ENCODE measurements around the gene SRF.

DNA sequence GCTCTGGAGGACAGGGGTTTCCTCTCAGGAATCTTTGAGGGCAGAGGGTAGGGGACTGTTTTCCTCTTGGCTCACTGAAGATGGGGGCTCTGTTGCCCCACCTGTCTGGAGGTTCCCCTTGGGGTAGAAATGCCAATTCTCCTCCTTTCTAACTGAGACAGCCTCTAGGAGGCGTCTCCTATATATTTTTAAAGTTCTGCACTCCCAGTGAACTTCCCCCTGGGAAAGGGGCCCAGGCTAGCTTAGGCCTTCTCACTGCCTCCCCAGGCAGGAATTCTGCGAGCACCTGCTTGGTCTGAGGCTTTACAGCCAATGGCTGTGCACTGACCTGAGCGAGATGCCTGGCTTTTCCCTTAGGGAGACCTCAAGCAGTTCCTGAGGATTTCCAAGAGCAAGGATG is 24.8 kb upstream of the SRF start:
- TF ChIP-seq CTCF (IDR thresholded peaks at IDR 0.05) (no peak), POLR2A (IDR thresholded peaks at IDR 0.05) (no peak)

Data from body of pancreas (tissue), 4 donors.